GM23248 (cell line): ENCODE data around the gene MOGAT3.

ENCODE experiments used
- EZH2 ChIP-seq: fragments of 200-600 bp; sonication (generic); IDR thresholded peaks from 2 replicates; pipeline ENCODE4 v1.6.1; 2018; ENCODE audit warnings: antibody characterized with exemption, mild to moderate bottlenecking; ENCODE audit not compliant: insufficient read depth, poor library complexity, severe bottlenecking
- EZH2phosphoT487 ChIP-seq: fragments of 200-600 bp; sonication (generic); IDR thresholded peaks from 2 replicates; pipeline ENCODE4 v1.6.1; 2018; ENCODE audit warnings: antibody characterized with exemption, moderate library complexity, mild to moderate bottlenecking, low read depth; ENCODE audit not compliant: insufficient read depth

DNA sequence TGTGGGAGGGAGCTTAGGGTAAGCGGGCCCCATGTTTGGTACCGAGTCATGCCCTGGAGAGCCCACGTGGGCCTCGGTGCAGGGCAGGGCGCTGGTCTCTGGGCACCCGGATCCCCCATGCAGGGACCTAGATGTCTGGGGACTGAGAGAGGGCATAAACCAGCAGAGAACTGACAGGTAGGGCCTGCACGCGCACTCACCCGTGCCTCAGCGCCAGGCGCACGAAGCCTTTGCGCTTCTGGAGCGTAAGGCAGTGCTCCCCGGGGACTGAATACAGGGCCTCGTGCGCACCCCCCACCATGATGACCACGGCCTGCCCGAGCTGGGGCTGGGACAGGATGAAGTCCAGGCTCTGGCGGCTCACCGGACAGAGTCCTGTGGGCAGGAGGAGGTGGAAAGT, 2.8 kb downstream of the MOGAT3 start:
- TF ChIP-seq EZH2phosphoT487 = no peak
- no peak for TF ChIP-seq EZH2
